Right lobe of liver (tissue), 4 donors: ENCODE data around the gene PHACTR2.

Source experiments
- POLR2A ChIP-seq: fragments of 450-650 bp; IDR thresholded peaks from one replicate; pipeline ENCODE4 v1.6.1; 2017; ENCODE audit warnings: antibody characterized with exemption, mild to moderate bottlenecking
- TF ChIP-seq, protein P1 (sequence below), 4 donors: fragments of 200-600 bp in 3 of 4; fragments of 450-650 bp in 1 of 4; IDR thresholded peaks; one replicate each; pipeline versions ENCODE4 v1.5.1 to v1.8.0; 2016 to 2022; ENCODE audit warnings: antibody characterized with exemption in 4 of 4, mild to moderate bottlenecking in 2 of 4
- donor health status: DM: no; HTN: no; CAD: no.
- donor health status: DM: no; HTN: no; CAD: no.
- donor health status: DM: no; HTN: yes; CAD: no.

- TF ChIP-seq, protein P1, sequence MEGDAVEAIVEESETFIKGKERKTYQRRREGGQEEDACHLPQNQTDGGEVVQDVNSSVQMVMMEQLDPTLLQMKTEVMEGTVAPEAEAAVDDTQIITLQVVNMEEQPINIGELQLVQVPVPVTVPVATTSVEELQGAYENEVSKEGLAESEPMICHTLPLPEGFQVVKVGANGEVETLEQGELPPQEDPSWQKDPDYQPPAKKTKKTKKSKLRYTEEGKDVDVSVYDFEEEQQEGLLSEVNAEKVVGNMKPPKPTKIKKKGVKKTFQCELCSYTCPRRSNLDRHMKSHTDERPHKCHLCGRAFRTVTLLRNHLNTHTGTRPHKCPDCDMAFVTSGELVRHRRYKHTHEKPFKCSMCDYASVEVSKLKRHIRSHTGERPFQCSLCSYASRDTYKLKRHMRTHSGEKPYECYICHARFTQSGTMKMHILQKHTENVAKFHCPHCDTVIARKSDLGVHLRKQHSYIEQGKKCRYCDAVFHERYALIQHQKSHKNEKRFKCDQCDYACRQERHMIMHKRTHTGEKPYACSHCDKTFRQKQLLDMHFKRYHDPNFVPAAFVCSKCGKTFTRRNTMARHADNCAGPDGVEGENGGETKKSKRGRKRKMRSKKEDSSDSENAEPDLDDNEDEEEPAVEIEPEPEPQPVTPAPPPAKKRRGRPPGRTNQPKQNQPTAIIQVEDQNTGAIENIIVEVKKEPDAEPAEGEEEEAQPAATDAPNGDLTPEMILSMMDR (IDR thresholded peaks at IDR 0.05): no peak
- TF ChIP-seq POLR2A: no peak
Observed at GRCh38 chr6:143783077-143783476, 105.3 kb downstream of the PHACTR2 start.
